GM21786 (cell line): ENCODE measurements around the gene ST6GALNAC5.

ENCODE experiments used
- ATAC-seq: cut with Tn5 transposase; IDR thresholded peaks from one replicate; pipeline ENCODE4 v1.9.1; 2021; ENCODE audit not compliant: unreplicated experiment

Gene ST6GALNAC5

DNA sequence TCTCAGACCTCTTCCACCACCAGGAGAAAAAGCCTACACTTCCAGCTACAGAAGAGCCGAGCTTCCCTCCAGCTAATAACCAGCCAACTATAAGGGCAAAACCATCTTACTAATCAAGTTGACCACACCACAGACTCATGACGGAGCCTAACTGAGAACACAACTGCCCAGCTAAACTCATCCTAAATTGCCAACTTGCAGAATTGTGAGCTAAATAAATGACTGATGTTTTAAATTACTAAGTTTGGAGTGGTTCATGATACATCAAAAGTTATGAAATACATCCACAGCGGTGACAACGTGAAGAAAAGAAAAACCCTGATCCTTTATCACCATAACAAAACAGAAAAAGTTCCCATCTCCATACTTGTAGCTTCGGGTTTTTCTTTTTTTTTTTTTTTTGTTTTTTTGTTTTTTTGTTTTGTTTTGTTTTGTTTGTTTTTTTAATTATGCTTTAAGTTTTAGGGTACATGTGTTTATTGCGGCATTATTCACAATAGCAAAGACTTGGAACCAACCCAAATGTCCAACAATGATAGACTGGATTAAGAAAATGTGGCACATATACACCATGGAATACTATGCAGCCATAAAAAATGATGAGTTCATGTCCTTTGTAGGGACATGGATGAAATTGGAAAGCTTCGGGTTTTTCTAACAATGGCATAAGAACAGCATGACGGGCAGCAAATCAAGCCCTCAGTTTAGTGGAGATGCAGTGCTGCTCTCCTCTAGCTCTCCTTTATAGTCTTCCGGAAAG, 229.4 kb downstream of the ST6GALNAC5 start:
- ATAC-seq = no peak

DNA sequence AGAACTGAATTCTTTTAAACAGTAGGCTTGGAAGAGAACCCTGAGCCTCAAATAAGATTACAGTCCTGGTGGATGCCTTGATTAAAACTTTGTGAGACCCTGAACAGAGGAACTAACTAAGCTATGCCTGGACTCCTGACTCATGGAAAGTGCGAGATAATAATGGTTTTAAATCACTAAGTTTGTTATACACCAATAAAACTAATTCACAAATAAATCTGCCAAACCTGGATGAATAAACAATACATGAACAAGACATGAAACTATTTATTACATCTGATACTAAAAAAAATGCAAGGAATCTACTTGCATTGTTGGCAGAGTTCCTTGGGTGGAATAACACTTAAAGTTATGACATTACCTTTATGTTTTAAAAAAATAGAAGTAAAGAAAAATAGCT, 233.6 kb downstream of the ST6GALNAC5 start:
- ATAC-seq = no peak

DNA sequence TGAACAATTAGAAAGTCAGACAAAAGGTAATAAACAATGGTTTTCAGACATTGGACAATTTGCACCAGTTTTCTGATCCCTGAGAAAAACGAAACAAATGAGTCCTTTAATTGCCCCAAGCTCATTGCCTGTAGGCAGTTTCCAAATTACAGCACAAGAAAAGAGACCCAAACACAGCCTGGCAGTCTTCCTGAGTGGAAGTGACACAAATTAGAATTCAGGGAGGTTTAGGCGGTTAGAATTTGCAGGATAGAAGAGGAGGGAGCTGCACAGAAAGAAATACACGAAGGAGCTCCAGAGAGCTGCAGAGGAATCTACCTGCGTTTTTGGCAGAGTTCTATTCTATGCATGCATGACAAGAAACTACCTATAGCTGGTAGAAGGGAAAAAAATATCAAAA, 236.2 kb downstream of the ST6GALNAC5 start:
- ATAC-seq = no peak

DNA sequence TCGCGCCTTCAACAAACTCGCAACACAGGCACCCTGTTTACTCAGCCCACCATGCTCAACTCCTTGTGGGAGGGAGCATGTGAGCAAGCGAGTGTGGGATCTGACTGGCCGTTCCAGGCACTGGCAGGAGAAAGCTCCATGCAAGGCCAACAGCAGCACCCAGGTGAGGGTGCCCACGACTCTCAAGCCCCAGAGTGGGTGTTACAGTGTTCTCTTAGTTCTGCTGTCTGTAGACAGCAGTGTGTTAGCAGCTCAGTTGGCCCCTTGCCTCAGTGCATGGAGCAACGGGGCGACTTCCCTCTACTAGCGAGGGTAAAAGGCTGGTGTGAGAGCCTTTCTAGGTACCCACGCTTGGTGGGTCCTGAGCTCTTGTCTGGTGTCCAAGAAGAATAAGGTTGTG, 237.4 kb downstream of the ST6GALNAC5 start:
- ATAC-seq = no peak
